Hepatocyte (in vitro differentiated cells): ENCODE data around the gene LCN12. TPM values are rescaled to one million over a fixed set of nuclear protein-coding genes. Genes with fewer than 3 reads are reported as not detected.

Experiments used
- DNase-seq: peaks from one replicate; pipeline ENCODE4 v3.0.0-alpha.2; 2016; ENCODE audit warnings: low spot score
- H2AFZ ChIP-seq: fragments of 200-600 bp; sonication (generic); 2 replicates; pipeline ENCODE4 v1.6.0; 2016; ENCODE audit warnings: antibody characterized with exemption, mild to moderate bottlenecking
- H3K27ac ChIP-seq: fragments of 200-600 bp; sonication (generic); 2 replicates; pipeline ENCODE4 v1.5.1; 2016; ENCODE audit warnings: mild to moderate bottlenecking
- H3K27me3 ChIP-seq: fragments of 200-600 bp; sonication (generic); 2 replicates; pipeline ENCODE4 v1.6.1; 2016
- H3K36me3 ChIP-seq: fragments of 200-600 bp; sonication (generic); replicated peaks from 2 replicates; pipeline ENCODE4 v1.5.1; 2016; ENCODE audit warnings: low read depth; ENCODE audit not compliant: insufficient read depth
- H3K4me1 ChIP-seq: fragments of 200-600 bp; sonication (generic); 2 replicates; pipeline ENCODE4 v1.5.1; 2016; ENCODE audit warnings: mild to moderate bottlenecking, moderate library complexity; ENCODE audit not compliant: insufficient read depth
- H3K4me2 ChIP-seq: fragments of 200-600 bp; sonication (generic); 2 replicates; pipeline ENCODE4 v1.6.0; 2016
- H3K4me3 ChIP-seq: fragments of 200-600 bp; sonication (generic); 2 replicates; pipeline ENCODE4 v1.5.1; 2016; ENCODE audit warnings: mild to moderate bottlenecking
- H3K79me2 ChIP-seq: fragments of 200-600 bp; sonication (generic); 2 replicates; pipeline ENCODE4 v1.6.0; 2017; ENCODE audit warnings: mild to moderate bottlenecking
- H3K9me2 ChIP-seq: fragments of 200-600 bp; sonication (generic); replicated peaks from 2 replicates; pipeline ENCODE4 v1.6.0; 2017; ENCODE audit warnings: mild to moderate bottlenecking; ENCODE audit not compliant: insufficient read depth
- H3K9me3 ChIP-seq: fragments of 200-600 bp; sonication (generic); 2 replicates; pipeline ENCODE4 v1.5.1; 2016; ENCODE audit warnings: low read depth, mild to moderate bottlenecking
- H4K20me1 ChIP-seq: fragments of 200-600 bp; sonication (generic); 2 replicates; pipeline ENCODE4 v1.6.0; 2016; ENCODE audit warnings: mild to moderate bottlenecking; ENCODE audit not compliant: insufficient read depth, poor library complexity, severe bottlenecking
- EZH2 ChIP-seq: fragments of 200-600 bp; sonication (generic); IDR thresholded peaks from 2 replicates; pipeline ENCODE4 v1.6.1; 2016; ENCODE audit warnings: antibody characterized with exemption, mild to moderate bottlenecking, borderline replicate concordance
- EZH2phosphoT487 ChIP-seq: fragments of 200-600 bp; sonication (generic); IDR thresholded peaks from one replicate; pipeline ENCODE4 v1.6.1; 2018; ENCODE audit warnings: antibody characterized with exemption, mild to moderate bottlenecking, low read depth, moderate library complexity; ENCODE audit not compliant: unreplicated experiment, severe bottlenecking
- WGBS: methylation state at CpG from one replicate; pipeline ENCODE4 v1.1.6; 2016; ENCODE audit warnings: low lambda C conversion rate; ENCODE audit errors: missing lambda C conversion rate; 5-methylcytosine and 5-hydroxymethylcytosine counted together
- polyA plus RNA-seq: library from polyadenylated mRNA; unstranded; fragments of >200 nt; fragmentation: Nextera tagmentation; extraction: Ambion mirVana; gene quantifications from 2 replicates; pipeline ENCODE4 v1.2.1, GENCODE V29; 2016
- total RNA-seq: library from RNA; depleted of rRNA; stranded (reverse); fragments of >200 nt; gene quantifications from 2 replicates; pipeline ENCODE4 v1.2.3, GENCODE V29; 2014
- TF ChIP-seq, protein P1 (sequence below): fragments of 200-600 bp; sonication (generic); IDR thresholded peaks from 2 replicates; pipeline ENCODE4 v1.5.1; 2016; ENCODE audit warnings: antibody characterized with exemption, mild to moderate bottlenecking; ENCODE audit not compliant: poor library complexity

LCN12 gene
- total and polyA plus RNA-seq, 2 experiments from 2014 or later, result 4.1 to 27.4 TPM

DNA sequence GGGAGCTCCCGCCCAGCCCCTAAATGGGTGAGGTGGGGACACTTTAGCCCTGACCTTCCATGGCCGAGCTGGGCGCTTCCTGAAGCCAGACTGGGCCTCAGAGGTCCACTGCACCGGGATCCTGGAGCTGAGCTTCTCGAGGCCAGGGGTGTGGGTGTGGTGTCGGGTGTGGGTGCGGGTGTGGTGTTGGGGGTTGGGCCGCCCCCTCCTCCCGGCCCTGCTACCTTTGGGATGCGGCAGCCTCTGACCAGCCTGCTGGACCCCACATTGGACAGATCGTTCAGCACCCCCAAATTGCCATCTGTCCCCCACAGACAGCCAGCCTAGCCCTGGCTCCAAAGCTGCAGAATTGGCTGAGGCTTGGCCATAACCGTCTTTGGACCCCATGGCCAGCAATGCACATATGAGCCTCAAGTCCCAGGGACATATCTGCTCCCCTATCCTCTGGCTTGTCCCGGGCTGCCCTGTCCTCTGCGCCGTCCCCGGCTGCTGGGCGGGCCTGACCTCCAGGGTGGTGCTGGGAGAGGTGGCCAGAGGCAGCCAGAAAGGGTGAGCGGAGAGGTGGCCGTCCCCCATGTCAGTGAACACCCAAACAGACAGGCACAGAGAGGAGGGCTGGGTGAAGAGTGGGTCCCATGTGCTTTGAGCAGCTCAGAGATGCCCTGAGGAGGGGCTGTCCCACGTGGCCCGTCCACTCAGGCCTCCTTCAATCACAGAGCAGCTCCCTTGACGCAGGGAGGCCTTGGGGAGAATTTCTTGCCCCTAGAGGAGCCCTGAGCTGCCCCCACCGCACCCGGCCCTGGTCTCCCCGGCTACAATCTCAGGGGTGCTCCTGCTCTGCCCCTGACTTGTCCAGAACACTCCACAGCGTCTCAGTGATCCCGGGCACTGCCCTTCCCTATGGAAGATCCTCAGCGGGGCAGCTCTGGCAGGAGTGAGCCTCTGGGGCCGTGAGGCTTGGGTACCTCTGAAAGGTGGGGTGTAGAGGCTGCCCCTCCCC, 21.8 kb downstream of the LCN12 start:
- no peaks in the 10 kb centered on the region for H3K4me1 ChIP-seq
- H3K27ac ChIP-seq, result no peak overlapping the region
- TF ChIP-seq EZH2phosphoT487, result no peak
- TF ChIP-seq EZH2, result no peak
- no peaks in the 10 kb centered on the region for H3K9me3 ChIP-seq
- no peaks in the 10 kb centered on the region for H3K27me3 ChIP-seq
- DNase-seq, result no peak
- H3K9me2 ChIP-seq, result no peaks in the 10 kb centered on the region
- H2AFZ ChIP-seq, result no peak overlapping the region
- no peak overlapping the region for H3K4me2 ChIP-seq
- no peaks in the 10 kb centered on the region for H3K36me3 ChIP-seq
- H4K20me1 ChIP-seq, result no peaks in the 10 kb centered on the region
- no peaks in the 10 kb centered on the region for H3K79me2 ChIP-seq
- H3K4me3 ChIP-seq, result no peak overlapping the region
- WGBS, result 92% methylated on average over 29 of the region's 29 CpGs

DNA sequence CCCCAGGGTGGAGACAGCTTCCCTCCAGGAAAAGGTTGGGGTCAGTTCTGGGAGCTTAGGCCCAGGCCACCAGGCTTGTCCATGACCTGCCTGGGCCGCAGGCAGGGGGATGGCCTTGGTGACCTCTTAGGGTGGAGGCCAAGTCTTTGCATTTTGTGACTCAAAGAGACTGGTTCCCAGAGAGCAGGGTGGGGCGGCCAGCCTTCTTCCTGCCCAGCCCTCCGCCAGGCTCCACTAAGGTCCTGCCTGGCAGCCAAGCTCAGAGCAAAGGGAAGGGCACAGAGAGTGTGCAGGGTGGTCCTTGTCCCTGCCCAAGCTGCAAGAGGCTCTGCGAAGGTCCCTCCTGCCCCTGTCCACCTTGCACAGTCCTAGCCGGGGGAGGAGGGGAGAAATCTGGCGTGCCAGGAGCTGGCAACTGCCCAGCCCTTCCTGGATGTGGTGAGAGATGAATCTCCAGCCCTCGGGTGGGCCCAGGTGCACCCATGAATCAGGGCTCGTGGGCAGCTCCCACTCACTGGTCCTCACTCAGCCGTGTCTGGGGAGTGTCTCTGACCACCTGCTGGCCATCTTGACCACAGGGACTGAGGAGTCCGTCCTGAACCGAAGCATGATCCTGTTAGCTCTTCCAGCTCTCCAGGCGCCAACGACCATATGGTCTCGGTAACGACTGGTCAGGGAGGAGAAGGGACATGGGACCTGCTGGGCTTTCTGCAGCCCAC, 22.9 kb downstream of the LCN12 start:
- no peaks in the 10 kb centered on the region for H3K27me3 ChIP-seq
- H3K79me2 ChIP-seq, result no peaks in the 10 kb centered on the region
- H3K4me2 ChIP-seq, result no peak overlapping the region
- WGBS, result 80% methylated on average over 15 of the region's 15 CpGs
- H3K4me3 ChIP-seq, result no peak overlapping the region
- TF ChIP-seq EZH2, result no peak
- no peak for TF ChIP-seq EZH2phosphoT487
- TF ChIP-seq, protein P1, sequence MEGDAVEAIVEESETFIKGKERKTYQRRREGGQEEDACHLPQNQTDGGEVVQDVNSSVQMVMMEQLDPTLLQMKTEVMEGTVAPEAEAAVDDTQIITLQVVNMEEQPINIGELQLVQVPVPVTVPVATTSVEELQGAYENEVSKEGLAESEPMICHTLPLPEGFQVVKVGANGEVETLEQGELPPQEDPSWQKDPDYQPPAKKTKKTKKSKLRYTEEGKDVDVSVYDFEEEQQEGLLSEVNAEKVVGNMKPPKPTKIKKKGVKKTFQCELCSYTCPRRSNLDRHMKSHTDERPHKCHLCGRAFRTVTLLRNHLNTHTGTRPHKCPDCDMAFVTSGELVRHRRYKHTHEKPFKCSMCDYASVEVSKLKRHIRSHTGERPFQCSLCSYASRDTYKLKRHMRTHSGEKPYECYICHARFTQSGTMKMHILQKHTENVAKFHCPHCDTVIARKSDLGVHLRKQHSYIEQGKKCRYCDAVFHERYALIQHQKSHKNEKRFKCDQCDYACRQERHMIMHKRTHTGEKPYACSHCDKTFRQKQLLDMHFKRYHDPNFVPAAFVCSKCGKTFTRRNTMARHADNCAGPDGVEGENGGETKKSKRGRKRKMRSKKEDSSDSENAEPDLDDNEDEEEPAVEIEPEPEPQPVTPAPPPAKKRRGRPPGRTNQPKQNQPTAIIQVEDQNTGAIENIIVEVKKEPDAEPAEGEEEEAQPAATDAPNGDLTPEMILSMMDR, result no peak
- H3K27ac ChIP-seq, result no peak overlapping the region
- no peaks in the 10 kb centered on the region for H4K20me1 ChIP-seq
- no peak for DNase-seq
- H3K4me1 ChIP-seq, result no peaks in the 10 kb centered on the region
- no peaks in the 10 kb centered on the region for H3K9me2 ChIP-seq
- H3K36me3 ChIP-seq, result no peaks in the 10 kb centered on the region
- H3K9me3 ChIP-seq, result no peaks in the 10 kb centered on the region
- no peak overlapping the region for H2AFZ ChIP-seq

DNA sequence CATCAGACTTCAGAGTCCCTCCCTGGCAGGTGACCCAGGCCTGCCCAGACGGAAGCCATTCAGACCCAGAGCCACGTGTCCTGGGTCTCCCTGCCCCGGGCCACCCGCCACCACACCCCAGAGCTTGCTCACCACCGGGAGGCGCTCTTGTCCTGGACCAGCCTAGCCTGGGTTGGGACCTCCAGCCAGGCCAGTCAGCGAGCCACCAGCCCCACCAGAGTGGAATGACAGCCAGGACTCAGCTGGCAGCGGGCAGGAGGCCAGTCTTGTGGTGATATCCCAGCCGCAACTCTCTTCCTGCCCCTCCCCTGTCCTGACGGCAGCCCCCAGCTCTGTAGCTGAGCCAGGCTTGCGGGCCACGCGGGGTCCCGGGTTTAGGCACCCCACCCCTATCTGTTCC, 23.6 kb downstream of the LCN12 start:
- H3K27ac ChIP-seq, result no peak overlapping the region
- no peak overlapping the region for H2AFZ ChIP-seq
- no peaks in the 10 kb centered on the region for H4K20me1 ChIP-seq

More for the DNA sequence above, 23.6 kb downstream of the LCN12 start:
- no peaks in the 10 kb centered on the region for H3K79me2 ChIP-seq
- H3K36me3 ChIP-seq, result no peaks in the 10 kb centered on the region
- no peak overlapping the region for H3K4me3 ChIP-seq
- H3K9me3 ChIP-seq, result no peaks in the 10 kb centered on the region
- 86% methylated on average over 13 of the region's 14 CpGs for WGBS
- no peaks in the 10 kb centered on the region for H3K4me1 ChIP-seq
- no peaks in the 10 kb centered on the region for H3K9me2 ChIP-seq
- TF ChIP-seq, protein P1, result no peak
- no peak for TF ChIP-seq EZH2
- TF ChIP-seq EZH2phosphoT487, result no peak
- H3K27me3 ChIP-seq, result no peaks in the 10 kb centered on the region
- no peak for DNase-seq
- no peak overlapping the region for H3K4me2 ChIP-seq
